Activated naive CD4-positive, alpha-beta T cell treated with anti-CD3 and anti-CD28 coated beads, Interleukin-2, amount 10 ng/mL, durations not matched to agents 5 hours and 36 hours (primary cell): ENCODE results near the gene MARK3. TPM values are rescaled to one million over a fixed set of nuclear protein-coding genes. Genes with fewer than 3 reads are reported as not detected.

Experiments
- total RNA-seq, 2 experiments: library from RNA; stranded (reverse); gene quantifications; one replicate each; pipeline ENCODE4 v1.2.3, GENCODE V29; 2021

The MARK3 gene
- total RNA-seq = 10 to 100 TPM; 76.0 to 81.2 TPM

GRCh38 chr14:103385152-103385928 lies at the start of gene MARK3:
TSS of gene MARK3 (plus strand) at chr14:103385415. CDS start at chr14:103386030, 615 bp downstream.

GRCh38 chr14:103522649-103523574 lies 137.7 kb downstream of the MARK3 start, which contains the start of gene CKB:
TSS of gene CKB (minus strand) at chr14:103522830. CDS start at chr14:103522493, 337 bp downstream.

GRCh38 chr14:103528587-103529382 lies 143.6 kb downstream of the MARK3 start, which contains the start of gene TRMT61A:
TSS of gene TRMT61A (plus strand) at chr14:103529196. CDS start at chr14:103529979, 783 bp downstream.

Other genes starting within 250 kb of the MARK3 start
- gene EIF5, start 51.2 kb upstream of the MARK3 start, total RNA-seq = 100 to 1,000 TPM; 188 to 196 TPM
- gene CKB, start 137.4 kb downstream of the MARK3 start, total RNA-seq = 1 to 10 TPM; 4.4 to 4.5 TPM
- gene TRMT61A, start 143.8 kb downstream of the MARK3 start, total RNA-seq = 1 to 10 TPM; 7.4 TPM
- 10 to 100 TPM; 30.5 to 31.4 TPM for gene BAG5, start 177.2 kb downstream of the MARK3 start, total RNA-seq
- gene COA8, start 177.5 kb downstream of the MARK3 start, total RNA-seq = 10 to 100 TPM; 25.2 to 27.3 TPM
- gene KLC1, start 243.8 kb downstream of the MARK3 start, total RNA-seq = 100 to 1,000 TPM; 140 to 141 TPM